ENCODE data around the gene PRAMEF9. TPM values are rescaled to one million over a fixed set of nuclear protein-coding genes. Genes with fewer than 3 reads are reported as not detected.
"Not testable (repeated sequence)": the region's sequence is repeated elsewhere in the genome, so short reads cannot be mapped to it uniquely, and the experiment has no call there.

The PRAMEF9 gene
- total RNA-seq, 1 experiment from 2014 or later, result not detected

DNA sequence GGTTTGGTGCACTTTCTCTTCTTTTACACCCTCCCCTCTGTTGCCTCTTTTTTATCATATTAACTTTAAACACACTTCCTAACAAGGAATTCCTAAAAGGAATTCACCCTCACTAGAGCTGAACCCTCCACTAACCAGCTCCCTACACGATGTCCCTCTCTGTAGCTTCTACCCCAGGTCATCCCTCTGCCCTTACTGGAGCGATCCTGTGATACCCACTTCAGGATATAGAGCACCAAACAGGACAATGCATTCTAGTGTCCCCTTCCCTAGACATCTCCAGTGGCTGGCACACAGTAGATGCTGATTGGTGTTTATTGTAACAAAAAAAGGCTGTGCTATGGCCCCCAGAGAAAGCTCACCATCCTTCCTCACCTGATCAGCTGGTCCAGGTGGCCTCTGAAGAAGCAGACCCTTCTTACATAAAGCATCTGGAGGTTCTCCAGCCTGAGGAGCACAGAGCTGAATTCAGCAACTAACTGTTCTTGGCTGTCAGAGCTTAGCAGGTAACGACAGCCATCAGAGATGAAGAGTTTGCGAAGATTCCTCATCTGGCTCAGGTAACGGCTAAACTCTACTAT lies 52.9 kb downstream of the PRAMEF9 start:
- no peak for DNase-seq
- Mint-ChIP-seq H3K27me3 (ENCODE audit: unreplicated experiment) (peaks cover 8% of the 10 kb centered on the region), H3K27ac (ENCODE audit: unreplicated experiment) (no peak overlapping the region), H3K4me1 (ENCODE audit: low read depth, unreplicated experiment) (no peaks in the 10 kb centered on the region), H3K9me3 (ENCODE audit: low read depth, unreplicated experiment) (no peaks in the 10 kb centered on the region), H3K36me3 (ENCODE audit: insufficient read depth, unreplicated experiment) (no peaks in the 10 kb centered on the region), H3K4me3 (ENCODE audit: low read depth, unreplicated experiment) (no peak overlapping the region)
- TF ChIP-seq, protein P1, sequence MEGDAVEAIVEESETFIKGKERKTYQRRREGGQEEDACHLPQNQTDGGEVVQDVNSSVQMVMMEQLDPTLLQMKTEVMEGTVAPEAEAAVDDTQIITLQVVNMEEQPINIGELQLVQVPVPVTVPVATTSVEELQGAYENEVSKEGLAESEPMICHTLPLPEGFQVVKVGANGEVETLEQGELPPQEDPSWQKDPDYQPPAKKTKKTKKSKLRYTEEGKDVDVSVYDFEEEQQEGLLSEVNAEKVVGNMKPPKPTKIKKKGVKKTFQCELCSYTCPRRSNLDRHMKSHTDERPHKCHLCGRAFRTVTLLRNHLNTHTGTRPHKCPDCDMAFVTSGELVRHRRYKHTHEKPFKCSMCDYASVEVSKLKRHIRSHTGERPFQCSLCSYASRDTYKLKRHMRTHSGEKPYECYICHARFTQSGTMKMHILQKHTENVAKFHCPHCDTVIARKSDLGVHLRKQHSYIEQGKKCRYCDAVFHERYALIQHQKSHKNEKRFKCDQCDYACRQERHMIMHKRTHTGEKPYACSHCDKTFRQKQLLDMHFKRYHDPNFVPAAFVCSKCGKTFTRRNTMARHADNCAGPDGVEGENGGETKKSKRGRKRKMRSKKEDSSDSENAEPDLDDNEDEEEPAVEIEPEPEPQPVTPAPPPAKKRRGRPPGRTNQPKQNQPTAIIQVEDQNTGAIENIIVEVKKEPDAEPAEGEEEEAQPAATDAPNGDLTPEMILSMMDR (IDR thresholded peaks at IDR 0.05; ENCODE audit: unreplicated experiment), result no peak
- CTCF ChIA-PET, result no interaction called here
- no TSS peak for BruUV-seq (replicated peaks)
- intact Hi-C loops (cut with micrococcal nuclease; ENCODE audit: unreplicated experiment), result no loop called here

DNA sequence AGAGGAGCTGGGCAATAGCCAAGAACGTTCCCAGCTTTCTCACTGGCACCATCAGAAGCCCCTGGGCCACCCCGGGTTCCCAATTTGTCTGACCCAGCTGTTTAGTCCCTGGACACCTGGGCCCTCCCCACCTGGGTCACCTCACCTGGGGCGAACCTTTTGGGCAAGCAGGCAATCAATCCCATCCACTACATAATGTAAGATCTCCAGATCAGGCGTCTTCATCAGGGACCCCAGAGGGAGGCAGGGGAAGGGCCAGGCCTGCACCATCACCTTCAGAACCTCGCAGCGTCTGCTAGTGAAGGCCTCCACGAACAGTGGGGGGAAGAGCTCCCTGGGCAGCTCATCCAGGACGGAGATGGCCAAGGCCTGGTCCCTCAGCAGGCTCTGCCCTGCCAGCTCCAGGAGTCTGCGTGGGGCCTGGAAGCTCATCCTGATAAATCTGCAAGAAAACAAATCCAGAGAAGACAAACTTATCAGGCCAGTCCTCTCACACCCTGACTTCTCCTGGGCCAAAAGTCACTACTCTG lies 54.1 kb downstream of the PRAMEF9 start, which contains the start of gene PRAMEF18:
PRAMEF18 (minus strand) TSS at position 480 of the 530 bp plus-strand sequence; CDS start at position 432, 48 bp downstream.
- H3K36me3 Mint-ChIP-seq (ENCODE audit: insufficient read depth, unreplicated experiment); H3K27me3 Mint-ChIP-seq (ENCODE audit: unreplicated experiment); CTCF ChIA-PET; H3K9me3 Mint-ChIP-seq (ENCODE audit: low read depth, unreplicated experiment); DNase-seq; H3K4me3 Mint-ChIP-seq (ENCODE audit: low read depth, unreplicated experiment); H3K4me1 Mint-ChIP-seq (ENCODE audit: low read depth, unreplicated experiment); intact Hi-C loops (cut with micrococcal nuclease; ENCODE audit: unreplicated experiment); BruUV-seq (replicated peaks); H3K27ac Mint-ChIP-seq (ENCODE audit: unreplicated experiment): not testable (repeated sequence)

DNA sequence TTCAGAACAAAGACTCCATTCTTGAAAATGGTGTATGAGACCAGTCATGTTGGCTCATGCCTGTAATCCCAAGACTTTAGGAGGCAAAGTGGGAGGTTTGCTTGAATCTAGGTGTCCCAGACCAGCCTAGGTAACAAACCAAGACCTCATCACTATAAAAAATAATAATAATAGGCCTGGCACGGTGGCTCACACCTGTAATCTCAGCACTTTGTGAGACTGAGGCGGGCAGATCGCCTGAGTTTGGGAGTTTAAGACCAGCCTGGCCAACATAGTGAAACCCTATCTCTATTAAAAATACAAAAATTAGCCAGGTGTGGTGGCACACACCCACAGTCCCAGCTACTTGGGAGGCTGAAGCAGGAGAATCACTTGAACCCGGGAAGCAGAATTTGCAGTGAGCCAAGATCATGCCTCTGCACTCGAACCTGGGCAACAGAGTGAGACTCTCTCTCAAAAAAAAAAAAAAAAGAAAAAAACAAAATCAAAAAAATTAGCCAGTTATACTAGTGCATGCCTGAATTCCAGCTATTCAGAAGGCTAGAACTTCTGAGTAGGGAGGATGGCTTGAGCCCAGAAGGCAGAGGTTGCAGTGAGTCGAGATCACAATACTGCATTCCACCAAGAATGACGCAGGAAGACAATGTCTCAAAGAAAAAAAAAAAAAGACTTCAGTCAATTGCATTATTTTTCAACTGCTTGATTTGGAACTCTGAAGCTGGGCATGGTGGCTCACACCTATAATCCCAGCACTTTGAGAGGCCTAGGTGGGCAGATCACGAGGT lies 55.8 kb downstream of the PRAMEF9 start:
- DNase-seq; intact Hi-C loops (cut with micrococcal nuclease; ENCODE audit: unreplicated experiment); H3K27me3 Mint-ChIP-seq (ENCODE audit: unreplicated experiment); H3K4me3 Mint-ChIP-seq (ENCODE audit: low read depth, unreplicated experiment); H3K27ac Mint-ChIP-seq (ENCODE audit: unreplicated experiment); CTCF ChIA-PET; BruUV-seq (replicated peaks); H3K36me3 Mint-ChIP-seq (ENCODE audit: insufficient read depth, unreplicated experiment); H3K9me3 Mint-ChIP-seq (ENCODE audit: low read depth, unreplicated experiment); H3K4me1 Mint-ChIP-seq (ENCODE audit: low read depth, unreplicated experiment): not testable (repeated sequence)

DNA sequence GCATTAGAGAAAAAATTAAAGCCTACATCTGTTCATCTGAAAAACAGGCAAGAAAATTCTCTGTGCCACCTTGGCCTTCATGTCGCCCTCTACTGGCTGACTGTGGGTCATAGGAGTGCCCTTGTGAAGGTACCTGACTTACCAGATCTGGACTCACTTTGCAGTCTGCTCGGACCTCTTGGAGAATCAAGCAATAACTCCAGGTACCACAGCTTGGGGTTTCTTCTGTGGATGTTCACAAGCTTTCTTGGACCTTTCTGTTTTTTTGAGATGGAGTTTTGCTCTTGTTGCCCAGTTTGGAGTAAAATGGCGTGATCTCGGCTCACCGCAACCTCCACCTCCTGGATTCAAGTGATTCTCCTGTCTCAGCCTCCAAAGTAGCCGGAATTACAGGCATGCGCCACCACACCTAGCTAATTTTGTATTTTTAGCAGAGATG lies 56.7 kb downstream of the PRAMEF9 start:
- Mint-ChIP-seq H3K4me3 (ENCODE audit: low read depth, unreplicated experiment) (no peak overlapping the region), H3K36me3 (ENCODE audit: insufficient read depth, unreplicated experiment) (no peaks in the 10 kb centered on the region), H3K27ac (ENCODE audit: unreplicated experiment) (no peak overlapping the region), H3K4me1 (ENCODE audit: low read depth, unreplicated experiment) (no peaks in the 10 kb centered on the region), H3K9me3 (ENCODE audit: low read depth, unreplicated experiment) (no peaks in the 10 kb centered on the region), H3K27me3 (ENCODE audit: unreplicated experiment) (peaks cover 8% of the 10 kb centered on the region)
- peak; percentile 35 for DNase-seq
- TF ChIP-seq, protein P1 (IDR thresholded peaks at IDR 0.05; ENCODE audit: unreplicated experiment), result peak; percentile 27
- BruUV-seq (replicated peaks), result no TSS peak
- intact Hi-C loops (cut with micrococcal nuclease; ENCODE audit: unreplicated experiment), result no loop called here
- CTCF ChIA-PET, result no interaction called here

Other genes starting within 250 kb of the PRAMEF9 start
- not detected in 2 replicates for gene PRAMEF6, start 224.3 kb upstream of the PRAMEF9 start, total RNA-seq (2022)
- gene PRAMEF27, start 115.3 kb upstream of the PRAMEF9 start, total RNA-seq (2022), result not detected in 2 replicates
- not detected in 2 replicates for gene HNRNPCL3, start 111.1 kb upstream of the PRAMEF9 start, total RNA-seq (2022)
- not detected in 2 replicates for gene PRAMEF25, start 101.1 kb upstream of the PRAMEF9 start, total RNA-seq (2022)
- not detected in 2 replicates for gene HNRNPCL2, start 55.0 kb upstream of the PRAMEF9 start, total RNA-seq (2022)
- not detected in 2 replicates for gene PRAMEF26, start 15.8 kb upstream of the PRAMEF9 start, total RNA-seq (2022)
- gene HNRNPCL4, start 6.2 kb upstream of the PRAMEF9 start, total RNA-seq (2022), result not detected in 2 replicates
- gene PRAMEF13, start 29.6 kb downstream of the PRAMEF9 start, total RNA-seq (2022), result not detected in 2 replicates
- not detected in 2 replicates for gene PRAMEF18, start 54.3 kb downstream of the PRAMEF9 start, total RNA-seq (2022)
- gene PRAMEF5, start 82.3 kb downstream of the PRAMEF9 start, total RNA-seq (2022), result not detected in 2 replicates
- gene PRAMEF8, start 113.3 kb downstream of the PRAMEF9 start, total RNA-seq (2022), result not detected in 2 replicates
- gene PRAMEF33, start 131.7 kb downstream of the PRAMEF9 start, total RNA-seq (2022), result not detected in 2 replicates
- not detected in 2 replicates for gene PRAMEF15, start 143.7 kb downstream of the PRAMEF9 start, total RNA-seq (2022)
- not detected in 2 replicates for gene PRAMEF14, start 175.3 kb downstream of the PRAMEF9 start, total RNA-seq (2022)
- not detected in 2 replicates for gene PRAMEF19, start 200.1 kb downstream of the PRAMEF9 start, total RNA-seq (2022)
- gene PRAMEF17, start 217.8 kb downstream of the PRAMEF9 start, total RNA-seq (2022), result not detected in 2 replicates
- gene PRAMEF20, start 238.6 kb downstream of the PRAMEF9 start, total RNA-seq (2022), result not detected in 2 replicates